Endothelial cell of umbilical vein (primary cell): ENCODE results near the gene GABARAP. TPM values are rescaled to one million over a fixed set of nuclear protein-coding genes. Genes with fewer than 3 reads are reported as not detected.

ENCODE experiments used
- BruUV-seq: library from RNA; stranded (reverse); fragments of 400-500 nt; replicated peaks from 2 replicates; lab custom pipeline; 2021; lab: Mats Ljungman, UMichigan
- CTCF ChIA-PET: fragments of 300-600, 350-600 bp; sonication (Branson Sonifier 250); formaldehyde crosslinking; loops from one replicate; lab custom pipeline; 2021; ENCODE audit warnings: antibody characterized with exemption, inconsistent platforms; lab: Charles Lee
- POLR2A ChIA-PET: fragments of 300-600, 350-600 bp; sonication (Branson Sonifier 250); formaldehyde crosslinking; loops from one replicate; lab custom pipeline; 2021; ENCODE audit warnings: antibody characterized with exemption, inconsistent platforms; lab: Charles Lee
- DNase-seq: peaks from one replicate; pipeline ENCODE4 v3.0.0-alpha.2; 2011; ENCODE audit warnings: low read depth, low spot score
- FAIRE-seq: peaks from 2 replicates; lab custom pipeline; 2011; peaks lifted over from hg19 to GRCh38; lab: Jason Lieb, UNC
- H2AFZ ChIP-seq: 2 replicates; pipeline ENCODE4 v1.6.0; 2012; ENCODE audit warnings: low read depth, low read length, control low read depth, inconsistent platforms
- H3K27ac ChIP-seq: 2 replicates; pipeline ENCODE4 v1.5.1; 2011; ENCODE audit warnings: low read depth, mild to moderate bottlenecking, control low read depth, low read length, moderate library complexity; ENCODE audit not compliant: insufficient read depth
- H3K27me3 ChIP-seq, 2 experiments: 2 replicates each; pipeline versions ENCODE4 v1.6.0 to v1.6.1; 2011; ENCODE audit warnings: low read length in 2 of 2, mixed read lengths in 1 of 2; ENCODE audit not compliant: control insufficient read depth in 2 of 2, insufficient read depth in 2 of 2
- H3K36me3 ChIP-seq, 2 experiments: 2 replicates in 1 of 2; 3 replicates in 1 of 2; pipeline ENCODE4 v1.5.1; 2011; ENCODE audit warnings: low read length in 2 of 2, mild to moderate bottlenecking in 1 of 2, moderate library complexity in 1 of 2; ENCODE audit not compliant: control insufficient read depth in 2 of 2, insufficient read depth in 2 of 2; ENCODE audit errors: extremely low read depth in 1 of 2
- H3K4me1 ChIP-seq: 3 replicates; pipeline ENCODE4 v1.5.1; 2011; ENCODE audit warnings: mild to moderate bottlenecking, low read length; ENCODE audit not compliant: control insufficient read depth, insufficient read depth; ENCODE audit errors: extremely low read depth
- H3K4me2 ChIP-seq: 2 replicates; pipeline ENCODE4 v1.6.1; 2011; ENCODE audit warnings: low read length, control low read depth, mixed read lengths; ENCODE audit not compliant: insufficient read depth
- H3K4me3 ChIP-seq, 3 experiments: fragments of 200-600 bp in 1 of 3; sonication (generic), shearing (Covaris generic) in 1 of 3; replicated peaks in 1 of 3; 2 replicates each; pipeline ENCODE4 v1.5.1; 2011 to 2016; ENCODE audit warnings: control low read depth in 3 of 3, low read length in 3 of 3, mild to moderate bottlenecking in 2 of 3, inconsistent platforms in 1 of 3, low read depth in 1 of 3, moderate library complexity in 1 of 3; ENCODE audit not compliant: insufficient read depth in 1 of 3
- H3K79me2 ChIP-seq: 2 replicates; pipeline ENCODE4 v1.6.0; 2012; ENCODE audit warnings: low read length, inconsistent platforms; ENCODE audit not compliant: control insufficient read depth, insufficient read depth
- H3K9ac ChIP-seq: replicated peaks from 2 replicates; pipeline ENCODE3; 2011; ENCODE audit warnings: low read length, control low read depth; ENCODE audit not compliant: insufficient read depth; ENCODE audit errors: extremely low read depth
- H3K9me1 ChIP-seq: replicated peaks from 3 replicates; pipeline ENCODE4 v1.6.0; 2011; ENCODE audit warnings: mild to moderate bottlenecking, low read length; ENCODE audit not compliant: control insufficient read depth, insufficient read depth; ENCODE audit errors: extremely low read depth
- H3K9me3 ChIP-seq: replicated peaks from 2 replicates; pipeline ENCODE4 v1.5.1; 2012; ENCODE audit warnings: low read length, inconsistent platforms; ENCODE audit not compliant: control insufficient read depth, insufficient read depth
- H4K20me1 ChIP-seq: replicated peaks from 2 replicates; pipeline ENCODE3; 2011; ENCODE audit warnings: mild to moderate bottlenecking, low read length; ENCODE audit not compliant: control insufficient read depth, insufficient read depth; ENCODE audit errors: extremely low read depth
- CTCF ChIP-seq, 2 donors: IDR thresholded peaks; 1 replicate in 1 of 2; 2 replicates in 1 of 2; pipeline ENCODE4 v1.5.1; 2011; ENCODE audit warnings: low read length in 2 of 2, mild to moderate bottlenecking in 2 of 2, moderate library complexity in 2 of 2, control low read depth in 1 of 2, inconsistent platforms in 1 of 2, low read depth in 1 of 2; ENCODE audit not compliant: insufficient read depth in 1 of 2; ENCODE audit errors: extremely low read depth in 1 of 2
- EZH2 ChIP-seq: IDR thresholded peaks from 2 replicates; pipeline ENCODE4 v1.6.1; 2012; ENCODE audit warnings: borderline replicate concordance, low read depth, mild to moderate bottlenecking, moderate library complexity, low read length, inconsistent platforms; ENCODE audit not compliant: severe bottlenecking
- FOS ChIP-seq: IDR thresholded peaks from 2 replicates; pipeline ENCODE4 v1.6.1; 2011; ENCODE audit warnings: mild to moderate bottlenecking, low read length, moderate library complexity, borderline replicate concordance; ENCODE audit not compliant: insufficient read depth
- GATA2 ChIP-seq: IDR thresholded peaks from 2 replicates; pipeline ENCODE4 v1.7.0; 2011; ENCODE audit warnings: low read depth, mild to moderate bottlenecking, moderate library complexity, mixed read lengths, low read length; ENCODE audit not compliant: insufficient read length, insufficient read depth
- JUN ChIP-seq: IDR thresholded peaks from 2 replicates; pipeline ENCODE4 v1.6.1; 2011; ENCODE audit warnings: borderline replicate concordance, low read depth; ENCODE audit not compliant: insufficient read length, insufficient read depth
- MAX ChIP-seq: IDR thresholded peaks from 2 replicates; pipeline ENCODE4 v1.6.1; 2011; ENCODE audit not compliant: insufficient read depth, insufficient read length
- MYC ChIP-seq: IDR thresholded peaks from one replicate; pipeline ENCODE4 v1.6.1; 2011; ENCODE audit warnings: mild to moderate bottlenecking, low read depth, low read length
- POLR2A ChIP-seq: IDR thresholded peaks from 2 replicates; pipeline ENCODE4 v1.6.1; 2012; ENCODE audit warnings: low read depth, mild to moderate bottlenecking, control low read depth, low read length
- POLR2AphosphoS5 ChIP-seq: IDR thresholded peaks from 2 replicates; pipeline ENCODE4 v1.6.1; 2012; ENCODE audit warnings: low read depth, mild to moderate bottlenecking, control low read depth, low read length, moderate library complexity; ENCODE audit not compliant: insufficient read depth
- dilution Hi-C: fragments of 300-500 bp; cut with MboI; formaldehyde crosslinking; loops from one replicate; pipeline ENCODE4 v1.15.0; 2019; ENCODE audit warnings: low sequenced_read_pairs; ENCODE audit not compliant: extremely low pct_ligation_motif_present
- intact Hi-C: fragments of 100-400 bp; cut with micrococcal nuclease; formaldehyde crosslinking; loops from one replicate; pipeline ENCODE4 v1.10.0; 2022
- polyA plus RNA-seq, 4 experiments: library from polyadenylated mRNA; depleted of rRNA in 3 of 4; stranded (reverse) in 3 of 4; unstranded in 1 of 4; fragments of >200 nt; gene quantifications; 2 replicates each; pipeline versions ENCODE4 v1.2.1 to v1.2.3, GENCODE V29; 2011 to 2012; ENCODE audit warnings: missing spikeins in 1 of 4
- total RNA-seq: library from RNA; stranded (reverse); gene quantifications from 2 replicates; pipeline ENCODE4 v1.2.3, GENCODE V29; 2021

The GABARAP gene
- total and polyA plus RNA-seq, 2 donors (not counting 3 experiments of a cell fraction or from before 2014, with no cell fraction given), result 401 to 882 TPM

- no peak overlapping the region for H3K27ac ChIP-seq
- H3K9me3 ChIP-seq, result no peaks in the 10 kb centered on the region
- FAIRE-seq, result no peak
- intact Hi-C loops (no loop called here), dilution Hi-C loops (no loop called here)
- peaks cover 3% of the 10 kb centered on the region for H3K79me2 ChIP-seq
- peaks cover 19% of the 10 kb centered on the region for H3K4me1 ChIP-seq
- POLR2A ChIA-PET, result no interaction called here
- H3K9me1 ChIP-seq, result no peaks in the 10 kb centered on the region
- peaks cover 3 to 21% of the 10 kb centered on the region in 2 experiments for H3K36me3 ChIP-seq
- no peak overlapping the region for H3K4me2 ChIP-seq
- TF ChIP-seq MYC (no peak), POLR2AphosphoS5 (no peak), FOS (no peak), MAX (no peak), GATA2 (no peak), JUN (no peak), EZH2 (no peak), CTCF (IDR thresholded peaks at IDR 0.05; ENCODE audit: extremely low read depth in 1 of 2, insufficient read depth in 1 of 2, low read depth in 1 of 2, low read length in 2 of 2) (no peak), POLR2A (no peak)
- CTCF ChIA-PET, result interaction anchor here (1.3 to 1.5 kb wide), 2 partner anchors 37 to 38 kb away, joined by 3 read pairs; no protein-coding TSS in a partner anchor
- no peaks in the 10 kb centered on the region for H3K27me3 ChIP-seq
- no peak overlapping the region for H2AFZ ChIP-seq
- DNase-seq, result no peak
- no TSS peak for BruUV-seq
- H4K20me1 ChIP-seq, result no peaks in the 10 kb centered on the region
- H3K9ac ChIP-seq, result no peak overlapping the region
- no peak overlapping the region for H3K4me3 ChIP-seq
Observed at GRCh38 chr17:7258731-7259554, 16.7 kb upstream of the GABARAP start.
